Measurements from ENCODE around the gene TSPAN5.
"Not testable (repeated sequence)": the region's sequence is repeated elsewhere in the genome, so short reads cannot be mapped to it uniquely, and the experiment has no call there.

Gene TSPAN5

DNA sequence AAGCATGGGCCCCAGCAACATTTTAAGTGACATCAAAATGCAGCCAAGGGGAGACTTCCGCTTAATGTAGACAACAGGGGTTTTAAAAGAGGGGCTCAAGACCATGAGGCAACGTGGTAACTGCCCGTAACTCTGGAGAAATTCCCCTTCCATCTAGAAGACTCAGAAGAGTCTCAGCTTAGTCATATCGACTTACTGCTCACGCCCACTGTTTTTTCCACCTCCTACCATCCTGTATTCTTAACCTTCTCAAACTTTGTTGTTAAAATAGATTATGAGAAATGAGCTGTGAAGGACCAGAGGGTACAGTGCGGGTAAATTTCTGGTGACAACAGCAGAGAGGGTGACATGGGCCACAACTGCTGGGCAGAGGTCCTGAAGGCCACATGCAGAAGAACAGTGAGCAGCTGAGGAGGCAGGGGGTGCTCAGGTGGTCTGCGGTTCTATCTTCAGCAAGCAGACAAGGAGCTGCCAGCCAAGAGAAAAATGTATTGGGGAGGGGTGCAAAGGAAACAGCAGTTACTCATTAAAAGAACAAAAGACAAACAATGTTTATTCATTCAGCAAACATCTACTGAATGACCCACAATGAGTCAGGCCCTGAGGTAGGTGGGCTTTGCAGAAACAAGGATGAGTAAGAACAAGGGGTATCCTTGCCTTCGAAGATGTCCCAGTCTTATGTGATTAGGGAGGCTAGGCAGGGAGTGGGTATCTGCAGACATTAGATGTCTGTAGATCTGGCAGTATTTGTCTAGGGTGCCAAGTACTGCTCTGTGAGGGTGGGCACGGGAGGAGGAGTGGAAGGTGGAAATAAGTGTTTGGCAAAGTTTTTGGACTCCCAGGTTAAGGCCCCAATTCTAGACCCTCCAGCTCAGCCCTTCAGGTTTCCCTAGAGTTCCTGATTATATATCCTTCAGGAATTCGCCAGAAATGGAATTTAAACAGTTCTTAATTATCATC, 175.3 kb downstream of the TSPAN5 start:
- DNase-seq = no peak

DNA sequence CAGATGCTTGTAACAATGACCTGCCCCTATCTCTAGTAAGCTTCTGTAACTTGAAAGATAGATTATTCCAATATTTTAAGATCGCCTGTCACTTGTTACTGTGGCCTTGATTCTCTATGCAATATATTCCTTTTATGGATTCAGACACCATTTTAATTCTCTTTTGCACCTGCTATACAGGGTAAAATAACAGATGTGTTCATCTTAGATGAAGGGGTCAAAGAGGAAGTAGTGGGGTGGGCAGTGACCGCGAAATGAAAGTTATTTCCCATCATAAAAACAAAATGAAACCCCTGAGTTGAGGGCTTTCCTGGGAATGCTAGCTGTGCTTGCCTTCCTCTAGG, 175.9 kb downstream of the TSPAN5 start:
- DNase-seq = no peak

DNA sequence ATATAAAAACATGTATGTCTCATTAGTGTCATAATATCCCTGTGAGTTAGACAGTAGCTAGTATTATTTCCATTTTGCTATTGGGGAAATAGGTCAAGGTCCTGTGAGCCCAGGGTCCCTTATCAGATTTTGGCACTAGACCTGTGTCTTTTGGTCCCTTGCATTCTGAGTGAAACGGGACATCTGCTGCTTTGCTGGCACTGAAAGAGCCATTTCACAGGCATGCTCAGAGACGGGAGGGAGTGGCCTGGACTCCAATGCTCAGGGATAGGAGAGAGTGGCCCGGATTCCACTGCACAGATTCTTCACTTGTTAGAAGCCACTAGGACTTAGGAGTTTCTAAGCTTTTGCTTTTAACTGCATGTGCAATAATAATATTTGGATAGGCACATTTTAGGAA, 177.2 kb downstream of the TSPAN5 start:
- no peak for DNase-seq

DNA sequence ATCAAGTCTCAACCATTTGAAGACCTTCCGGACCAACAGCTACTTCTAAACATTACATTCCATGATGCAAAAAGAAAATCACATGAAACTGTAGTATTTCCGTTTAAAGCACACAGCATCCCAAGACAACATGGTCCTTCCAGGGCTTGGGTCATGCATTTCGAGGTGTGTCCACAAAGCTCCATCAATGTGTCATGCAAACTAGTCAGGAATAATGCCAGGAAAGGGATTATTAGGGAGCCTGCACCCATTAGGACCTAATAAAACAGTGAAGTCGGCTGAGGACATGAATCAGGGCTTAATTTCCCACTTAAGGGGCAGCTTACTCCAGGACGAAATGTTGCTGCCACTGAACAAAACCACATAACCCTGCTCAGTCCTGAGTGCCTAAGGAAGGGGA, 177.9 kb downstream of the TSPAN5 start:
- no peak for DNase-seq

DNA sequence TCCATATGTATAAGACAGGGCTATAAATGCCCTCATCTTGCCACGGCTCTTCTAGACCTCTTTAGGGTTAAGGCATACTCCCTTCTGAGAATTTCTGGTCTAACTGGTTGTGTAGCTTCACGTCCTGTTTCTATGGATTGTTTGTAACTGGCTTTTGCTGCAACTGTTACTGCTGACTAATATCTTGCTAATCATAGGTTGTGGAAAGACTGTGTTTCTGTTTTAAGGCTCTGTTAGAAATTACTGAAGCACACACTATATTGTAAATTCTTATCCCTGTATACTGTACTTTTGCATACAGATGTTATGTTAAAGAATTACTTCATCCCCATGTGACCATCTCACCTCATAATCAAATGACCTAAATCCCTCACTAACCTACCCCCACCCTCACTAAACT, 178.8 kb downstream of the TSPAN5 start:
- DNase-seq = not testable (repeated sequence)

DNA sequence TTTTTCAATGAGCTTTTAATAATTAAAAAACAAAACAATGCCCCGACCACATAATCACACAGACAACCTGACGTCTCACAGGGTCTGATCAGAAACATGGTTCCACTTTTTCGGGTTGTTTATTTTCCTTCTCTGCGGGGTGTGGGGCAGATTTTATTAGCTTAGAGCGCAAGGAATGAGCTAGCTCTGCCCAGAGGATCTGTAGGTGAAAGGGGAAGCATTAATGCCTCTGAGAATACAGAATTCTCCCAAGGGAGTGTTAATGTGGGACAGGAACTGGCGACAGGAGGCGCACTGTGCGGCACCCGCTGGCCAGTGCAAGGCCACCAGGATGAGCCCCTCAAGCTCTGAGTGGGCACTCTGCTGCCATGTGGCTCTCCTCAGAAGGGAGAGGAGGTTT, 181.5 kb downstream of the TSPAN5 start:
- DNase-seq = no peak

DNA sequence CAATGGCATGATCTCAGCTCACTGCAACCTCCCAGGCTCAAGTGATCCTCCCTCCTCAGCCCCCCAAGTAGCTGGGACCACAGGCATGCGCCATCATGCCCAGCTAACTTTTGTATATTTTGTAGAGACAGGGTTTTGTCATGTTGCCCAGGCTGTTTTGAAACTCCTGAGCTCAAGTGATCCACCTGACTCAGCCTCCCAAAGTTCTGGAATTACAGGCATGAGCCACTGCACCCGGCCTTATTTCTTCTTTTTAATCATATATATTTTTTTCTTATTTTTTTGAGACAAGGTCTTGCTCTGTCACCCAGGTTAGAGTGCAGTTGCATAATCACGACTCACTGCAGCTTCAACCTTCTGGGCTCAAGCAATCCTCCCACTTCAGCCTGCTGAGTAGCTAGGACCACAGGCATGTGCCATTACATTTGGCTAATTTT, 184.0 kb downstream of the TSPAN5 start:
- no peak for DNase-seq

DNA sequence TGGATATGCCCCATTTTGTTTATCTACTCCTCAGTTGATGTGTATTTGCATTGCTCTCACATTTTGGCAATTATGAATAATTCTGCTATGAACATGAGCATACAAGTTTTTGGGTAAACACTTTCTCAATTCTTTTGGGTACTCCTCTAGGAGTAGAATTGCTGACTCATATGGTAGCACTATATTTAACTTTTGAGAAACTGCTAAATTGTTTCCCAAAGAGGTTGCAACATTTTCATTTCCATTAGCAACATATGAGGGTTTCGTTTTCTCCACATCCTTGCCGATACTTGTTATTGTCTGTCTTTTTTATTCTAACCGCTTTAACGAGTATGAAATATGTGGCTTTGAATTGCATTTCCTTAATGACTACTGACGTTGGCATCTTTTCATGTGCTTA, 185.4 kb downstream of the TSPAN5 start:
- no peak for DNase-seq

DNA sequence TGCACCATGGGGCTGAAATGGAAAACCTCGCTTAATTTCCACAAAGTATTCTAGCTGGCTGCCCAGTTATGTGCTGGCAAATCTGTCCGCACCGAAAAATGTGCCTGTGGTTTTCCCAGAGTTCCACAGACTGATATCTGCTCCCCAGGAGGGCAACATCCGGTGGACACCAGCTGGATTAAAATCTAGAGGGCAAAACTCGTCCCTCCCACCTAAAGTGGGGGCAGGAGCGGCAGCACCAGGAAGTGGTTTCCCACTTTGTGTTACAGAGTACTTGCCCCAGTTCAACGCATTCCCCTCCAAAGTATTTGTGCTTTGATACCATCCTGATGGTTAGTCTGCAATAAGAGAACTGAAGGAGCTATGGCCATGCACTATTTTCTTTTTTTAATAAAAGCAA, 187.6 kb downstream of the TSPAN5 start:
- no peak for DNase-seq

DNA sequence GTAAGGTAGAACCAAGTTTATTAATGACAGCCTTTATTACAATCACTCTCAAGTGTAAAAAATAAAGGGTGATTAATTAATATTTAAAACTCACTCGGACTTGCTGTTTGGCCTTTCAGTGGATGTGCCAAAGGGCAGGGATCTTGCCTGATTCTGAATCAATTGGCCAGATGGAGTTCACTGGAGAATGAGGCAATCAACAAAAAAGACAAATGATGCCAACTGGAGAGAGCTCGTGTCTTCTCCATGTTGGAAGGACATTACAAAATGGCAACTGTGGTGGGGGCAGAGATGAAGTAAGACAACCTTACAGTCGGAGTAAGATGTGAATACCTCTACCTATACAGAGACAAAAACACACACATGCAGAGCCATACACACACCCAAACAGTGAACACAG, 188.0 kb downstream of the TSPAN5 start:
- DNase-seq = no peak

DNA sequence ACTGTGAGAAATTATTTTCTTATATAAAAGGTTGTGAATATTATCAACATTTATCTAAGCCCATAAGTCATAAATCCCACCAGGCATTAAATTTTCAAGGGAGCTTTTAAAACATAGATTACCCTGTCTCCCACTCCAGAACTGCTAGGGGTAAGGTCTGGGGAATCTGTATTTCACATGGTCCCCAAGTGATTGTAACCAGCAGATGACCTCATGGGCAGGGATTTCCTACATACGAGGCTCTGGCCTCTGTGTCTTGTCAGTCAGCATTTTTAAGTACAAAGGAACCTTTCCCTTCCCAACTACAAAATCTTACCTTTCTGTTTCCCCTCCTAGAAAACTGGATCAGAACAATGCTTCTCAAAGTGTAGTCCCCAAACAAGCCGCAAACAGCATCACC, 188.6 kb downstream of the TSPAN5 start:
- DNase-seq = no peak

DNA sequence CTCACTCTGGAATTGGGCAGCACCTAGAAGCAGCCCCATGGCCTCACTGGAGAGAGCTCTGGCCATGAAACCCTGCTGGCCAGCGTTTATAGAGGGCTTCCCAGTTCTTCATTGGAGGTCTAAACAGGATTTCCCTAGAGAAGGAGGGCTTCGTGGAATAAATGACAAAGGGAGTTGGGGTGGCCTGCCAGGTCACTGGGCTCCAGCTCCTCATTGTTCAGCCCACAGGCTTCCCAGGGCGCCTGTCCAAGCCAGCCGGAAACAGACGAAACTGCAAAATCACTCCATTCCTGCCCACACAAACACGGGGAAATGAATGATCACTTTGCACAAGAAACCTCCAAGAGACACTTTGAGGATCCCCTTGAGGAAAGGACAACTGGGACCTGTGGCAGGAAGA, 189.7 kb downstream of the TSPAN5 start:
- no peak for DNase-seq

DNA sequence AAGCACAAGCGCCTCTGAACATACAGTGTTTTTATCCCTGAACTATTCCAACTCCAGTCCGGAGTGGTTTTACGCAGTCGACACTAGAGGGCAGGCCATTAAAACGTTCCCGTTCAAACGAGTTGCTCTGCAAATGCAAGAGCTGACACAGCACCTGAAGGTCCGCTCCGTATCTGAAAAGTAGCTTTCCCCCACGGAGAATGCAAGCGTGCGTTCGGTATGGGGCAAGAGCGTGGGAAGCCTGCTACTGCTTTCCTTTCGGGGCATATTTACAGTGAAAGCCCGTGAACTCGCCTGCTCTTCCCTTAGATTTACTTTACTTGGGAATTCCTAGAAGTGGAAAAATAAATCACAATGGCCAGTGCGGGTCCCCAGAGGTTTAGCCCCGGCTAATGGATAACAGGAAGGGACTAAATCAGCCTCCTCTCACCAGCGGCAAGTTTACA, 190.8 kb downstream of the TSPAN5 start:
- DNase-seq = peak; percentile 33

DNA sequence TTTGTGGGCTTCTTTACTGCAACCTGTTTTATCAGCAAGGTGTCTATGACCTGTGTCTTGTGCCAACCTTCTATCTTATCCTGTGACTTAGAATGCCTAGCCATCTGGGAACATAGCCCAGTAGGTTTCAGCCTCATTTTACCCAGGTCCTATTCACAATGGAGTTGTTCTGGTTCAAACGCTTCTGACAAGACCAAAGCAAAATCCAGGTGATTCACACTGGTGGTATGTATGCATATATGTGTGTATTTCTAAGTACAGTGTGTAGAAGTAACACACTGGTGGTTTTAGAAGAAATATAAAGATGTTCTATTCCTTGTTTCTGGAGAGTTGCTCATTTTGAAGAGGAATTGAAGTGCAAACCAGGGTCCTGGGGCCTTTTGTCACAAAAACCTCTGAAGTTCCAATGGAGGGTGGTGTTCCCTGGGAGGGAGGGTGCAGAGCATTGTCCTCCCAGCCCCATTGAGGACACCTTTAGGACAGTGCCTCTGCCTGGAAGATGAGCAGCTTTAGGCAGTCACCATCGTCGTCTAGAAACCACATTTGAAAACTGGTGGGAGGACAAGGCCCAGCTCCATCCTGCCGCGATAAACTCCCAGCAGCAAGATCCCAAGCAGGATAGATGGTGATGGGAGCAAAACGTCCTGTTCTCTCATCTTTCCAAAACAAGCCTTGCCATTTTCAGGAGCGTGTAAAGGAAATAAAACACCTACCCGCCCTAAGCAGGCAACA, 191.4 kb downstream of the TSPAN5 start:
- no peak for DNase-seq

DNA sequence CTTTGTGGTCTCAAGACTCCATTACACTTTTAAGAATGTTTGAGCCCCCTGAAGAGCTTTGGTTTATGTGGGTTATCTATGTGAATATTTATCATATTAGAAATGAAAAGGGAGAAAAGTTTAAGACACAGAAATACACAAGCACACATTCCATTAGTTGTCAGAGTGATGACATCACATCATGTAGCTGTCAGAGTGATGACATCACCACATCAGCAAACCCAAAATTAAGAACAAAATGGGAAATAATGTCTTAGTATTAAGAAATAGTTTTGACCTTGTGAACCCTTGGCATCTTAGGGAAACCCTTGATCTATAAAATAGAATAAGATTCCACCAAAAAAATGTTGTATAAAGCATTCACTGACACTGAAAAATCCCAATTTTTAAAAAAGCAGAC, 195.9 kb downstream of the TSPAN5 start:
- DNase-seq = no peak

DNA sequence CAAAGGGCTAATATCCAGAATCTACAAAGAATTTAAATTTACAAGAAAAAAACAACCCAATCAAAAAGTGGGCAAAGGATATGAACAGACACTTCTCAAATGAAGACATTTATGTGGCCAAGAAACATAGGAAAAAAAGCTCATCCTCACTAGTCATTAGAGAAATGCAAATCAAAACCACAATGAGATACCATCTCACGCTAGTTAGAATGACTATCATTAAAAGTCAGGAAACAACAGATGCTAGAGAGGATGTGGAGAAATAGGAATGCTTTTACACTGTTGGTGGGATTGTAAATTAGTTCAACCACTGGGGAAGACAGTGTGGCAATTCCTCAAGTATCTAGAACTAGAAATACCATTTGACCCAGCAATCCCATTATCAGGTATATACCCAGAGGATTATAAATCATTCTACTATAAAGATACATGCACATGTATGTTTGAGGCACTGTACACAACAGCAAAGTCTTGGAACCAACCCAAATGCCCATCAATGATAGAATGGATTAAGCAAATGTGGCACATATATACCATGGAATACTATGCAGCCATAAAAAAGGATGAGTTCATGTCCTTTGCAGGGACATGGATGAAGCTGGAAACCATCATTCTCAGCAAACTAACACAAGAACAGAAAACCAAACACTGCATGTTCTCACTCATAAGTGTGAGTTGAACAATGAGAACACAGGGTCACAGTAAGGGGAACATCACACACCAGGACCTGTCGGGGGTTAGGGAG, 197.1 kb downstream of the TSPAN5 start:
- not testable (repeated sequence) for DNase-seq

DNA sequence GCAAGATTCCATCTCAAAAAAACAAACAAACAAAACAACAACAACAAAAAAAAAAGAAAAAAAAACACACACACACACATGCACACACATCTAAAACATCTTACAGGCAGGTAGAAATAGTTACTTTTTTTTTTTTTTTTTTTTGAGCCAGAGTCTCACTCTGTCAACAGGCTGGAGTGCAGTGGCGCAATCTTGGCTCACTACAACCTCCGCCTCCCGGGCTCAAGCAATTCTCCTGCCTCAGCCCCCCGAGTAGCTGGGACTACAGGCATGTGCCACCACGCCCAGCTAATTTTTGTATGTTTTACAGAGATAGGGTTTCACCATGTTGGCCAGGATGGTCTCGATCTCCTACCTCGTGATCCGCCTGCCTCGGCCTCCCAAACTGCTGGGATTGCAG, 201.0 kb downstream of the TSPAN5 start:
- not testable (repeated sequence) for DNase-seq

DNA sequence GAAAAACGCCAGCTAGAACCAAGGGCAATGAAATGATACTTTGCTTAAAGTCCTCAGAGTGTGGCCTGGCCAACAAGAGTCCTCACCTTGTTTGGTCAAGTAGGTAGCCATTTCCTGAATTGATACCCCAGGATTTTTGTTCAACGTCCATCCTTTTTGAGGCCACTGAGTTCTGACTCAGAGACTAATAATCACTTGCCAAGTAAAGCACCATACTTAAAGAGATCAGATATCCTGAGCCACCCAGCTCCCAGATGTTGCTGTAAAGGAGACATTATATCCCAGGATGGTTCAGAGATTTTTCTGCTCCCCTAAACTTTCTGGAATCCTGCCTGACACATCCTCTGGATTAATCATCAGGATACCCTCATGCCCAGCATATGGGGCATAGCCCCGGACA, 206.3 kb downstream of the TSPAN5 start:
- no peak for DNase-seq

DNA sequence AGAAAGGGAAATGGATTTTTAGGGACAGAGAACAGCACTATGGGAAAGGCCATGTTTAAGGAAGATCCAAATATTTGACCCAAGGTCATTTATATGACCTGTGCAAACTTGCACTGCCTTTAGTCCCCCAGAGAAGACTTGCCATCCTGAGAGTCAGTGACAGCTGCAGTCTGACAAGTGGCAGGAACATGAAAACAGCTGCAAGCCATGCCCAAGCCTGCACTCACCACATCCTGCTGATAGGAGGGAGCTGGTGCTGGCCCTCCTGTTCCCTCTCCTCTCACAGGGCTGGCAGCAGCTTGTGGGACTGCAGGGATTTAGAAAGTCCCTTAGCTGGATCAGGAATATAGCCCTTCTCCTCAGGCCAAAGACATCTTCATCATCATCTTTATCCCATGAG, 209.5 kb downstream of the TSPAN5 start:
- DNase-seq = no peak

DNA sequence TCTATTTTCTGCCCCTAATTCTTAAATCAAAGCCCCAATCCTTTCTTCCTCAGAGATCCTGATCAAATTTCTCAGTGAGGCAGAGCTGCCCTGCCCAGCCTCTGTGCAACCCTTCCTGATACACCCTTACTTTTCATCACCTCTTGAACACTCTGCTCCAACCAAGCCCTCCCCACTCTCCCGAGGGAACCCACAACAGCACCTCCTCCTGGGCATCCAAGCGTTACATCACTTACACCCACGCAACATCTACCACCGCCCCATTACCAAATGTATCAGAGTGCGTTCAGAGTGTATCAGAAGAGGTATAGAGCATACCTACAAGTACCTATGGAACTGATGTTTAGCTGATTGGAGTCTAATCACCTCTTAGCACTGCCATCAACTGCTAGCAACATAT, 210.8 kb downstream of the TSPAN5 start:
- DNase-seq = no peak

DNA sequence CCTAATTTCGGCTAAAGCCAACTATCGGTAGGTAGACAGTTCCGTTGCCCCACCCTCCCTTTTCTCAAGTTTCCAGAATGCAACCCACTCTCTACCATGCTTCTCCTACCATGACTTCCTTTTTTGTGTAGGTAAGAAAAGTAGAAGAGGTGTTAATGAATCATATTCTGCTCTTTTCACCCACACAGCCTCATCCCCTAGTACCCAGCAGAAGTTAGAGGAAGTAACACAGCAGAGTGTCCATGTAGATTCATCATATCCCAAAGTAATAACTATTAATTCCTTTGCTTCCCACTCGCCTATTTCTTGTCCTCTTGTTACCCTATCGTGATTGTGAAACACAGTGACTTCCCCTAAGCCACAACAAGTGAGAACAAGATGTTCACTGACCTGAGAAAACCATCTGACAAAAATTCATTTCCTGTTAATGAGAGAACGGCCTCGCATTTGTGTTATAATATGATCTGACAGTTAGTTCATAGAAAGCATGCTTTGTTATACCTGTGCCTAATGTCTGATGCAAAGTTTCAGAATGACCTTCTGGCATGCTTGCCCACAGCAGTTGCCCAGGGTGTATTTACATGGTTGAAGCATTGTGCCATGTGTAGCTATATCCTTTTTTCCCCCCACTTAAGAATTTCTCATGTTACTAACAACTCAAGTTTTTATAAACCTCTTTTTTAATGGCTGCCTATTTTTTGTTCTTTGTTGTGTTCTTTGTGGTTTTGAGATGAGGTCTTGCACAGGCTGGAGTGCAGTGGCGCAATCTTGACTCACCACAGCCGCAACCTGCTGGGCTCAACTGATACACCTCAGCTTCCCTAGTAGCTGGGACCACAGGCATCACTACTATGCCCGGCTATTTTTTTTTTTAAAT, 211.7 kb downstream of the TSPAN5 start:
- no peak for DNase-seq

DNA sequence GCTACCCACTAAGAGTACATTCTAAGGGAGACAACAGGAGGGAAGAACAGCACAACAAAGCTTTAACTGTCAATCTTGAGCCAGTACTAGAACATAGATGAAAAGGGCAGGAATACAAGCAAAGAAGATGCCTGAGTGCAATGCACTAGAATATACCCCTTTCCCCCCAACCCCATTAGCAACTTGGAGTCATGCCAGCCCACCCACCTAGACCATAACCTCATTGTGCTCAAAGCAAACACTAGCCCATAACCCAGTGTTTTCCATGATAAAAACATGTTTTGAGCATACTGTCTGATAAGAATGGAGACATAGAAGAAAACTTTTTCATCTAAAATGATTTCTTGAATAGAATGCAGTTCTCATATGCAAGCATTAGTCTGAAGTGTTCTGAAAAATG, 214.0 kb downstream of the TSPAN5 start:
- no peak for DNase-seq

DNA sequence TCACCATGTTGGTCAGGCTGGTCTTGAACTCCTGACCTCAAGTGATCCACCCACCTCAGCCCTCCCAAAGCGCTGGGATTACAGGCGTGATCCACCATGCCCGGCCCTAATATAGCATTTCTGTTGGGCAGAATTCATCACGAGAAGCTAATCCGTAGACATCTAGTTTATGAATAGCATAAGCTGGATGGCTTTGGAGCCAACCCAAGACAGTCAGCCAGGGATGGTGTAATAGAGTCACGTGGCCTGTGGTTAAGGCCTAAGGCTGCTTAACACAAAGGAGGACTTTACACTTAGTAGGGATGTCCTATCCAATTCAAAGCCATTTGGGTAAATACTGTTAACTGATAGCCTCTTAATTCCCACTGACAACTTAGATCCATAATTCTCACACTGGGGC, 223.6 kb downstream of the TSPAN5 start:
- DNase-seq = no peak

All from NCI-H2171 (cell line).